ENCODE measurements around the gene NEK10. TPM values are rescaled to one million over a fixed set of nuclear protein-coding genes. Genes with fewer than 3 reads are reported as not detected.

The NEK10 gene
- total and polyA plus RNA-seq, 9 of the 15 experiments (the other 6 are each of a cell fraction or from before 2014, with no cell fraction given), result 0.07 TPM; not detected in 8

DNA sequence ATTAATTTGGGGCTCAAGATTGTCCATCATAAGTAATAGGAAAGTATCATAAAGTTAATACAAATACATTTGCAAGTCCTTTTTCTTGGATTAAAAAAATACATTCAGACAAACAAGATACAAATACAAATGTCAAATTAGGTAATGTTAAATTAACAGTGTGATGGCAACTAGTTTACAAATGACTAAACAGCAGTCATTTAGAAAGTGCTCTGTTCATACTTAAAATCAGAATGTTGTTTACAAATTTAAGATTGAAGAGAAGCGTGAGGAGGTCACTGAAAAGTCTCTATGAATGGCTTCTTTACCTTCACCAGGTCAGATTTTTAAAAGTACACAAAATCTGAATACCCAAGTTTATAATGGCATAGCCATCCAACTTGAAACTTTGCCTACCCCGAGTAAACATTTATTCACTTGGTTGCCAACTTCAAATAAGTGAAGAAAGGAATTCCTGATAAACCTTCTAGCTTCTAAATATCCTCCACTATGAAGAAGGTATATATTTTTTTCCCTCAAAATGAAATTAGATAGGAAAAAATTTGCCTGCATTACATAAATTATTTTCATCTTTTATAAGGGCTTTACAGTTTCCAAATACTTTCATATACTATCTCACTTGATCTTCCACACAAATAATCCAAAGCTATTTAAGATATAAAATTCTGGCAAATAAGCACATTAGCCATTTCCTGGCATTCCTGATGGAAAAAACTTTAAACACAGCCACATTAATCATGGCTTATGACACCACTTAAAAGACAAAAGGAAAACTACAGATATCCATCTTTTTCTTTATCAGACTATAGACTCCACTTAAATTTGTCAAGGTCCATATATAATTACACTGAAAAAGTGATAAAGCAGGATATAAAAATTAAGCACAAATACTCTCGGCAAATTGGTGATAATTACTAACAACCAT lies 11.5 kb upstream of the NEK10 start (continued):
- TF ChIP-seq, protein P1, sequence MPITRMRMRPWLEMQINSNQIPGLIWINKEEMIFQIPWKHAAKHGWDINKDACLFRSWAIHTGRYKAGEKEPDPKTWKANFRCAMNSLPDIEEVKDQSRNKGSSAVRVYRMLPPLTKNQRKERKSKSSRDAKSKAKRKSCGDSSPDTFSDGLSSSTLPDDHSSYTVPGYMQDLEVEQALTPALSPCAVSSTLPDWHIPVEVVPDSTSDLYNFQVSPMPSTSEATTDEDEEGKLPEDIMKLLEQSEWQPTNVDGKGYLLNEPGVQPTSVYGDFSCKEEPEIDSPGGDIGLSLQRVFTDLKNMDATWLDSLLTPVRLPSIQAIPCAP (CRISPR knock-in tag; IDR thresholded peaks at IDR 0.05; ENCODE audit: borderline replicate concordance), result no peak
- TF ChIP-seq SOX6 (IDR thresholded peaks at IDR 0.05) (no peak), SIN3A (IDR thresholded peaks at IDR 0.05; ENCODE audit: borderline replicate concordance in 2 of 2, control insufficient read depth in 1 of 2, low read depth in 2 of 2, low read length in 2 of 2) (no peak), IRF2 (CRISPR knock-in tag; IDR thresholded peaks at IDR 0.05) (no peak)
- TF ChIP-seq, protein P2, sequence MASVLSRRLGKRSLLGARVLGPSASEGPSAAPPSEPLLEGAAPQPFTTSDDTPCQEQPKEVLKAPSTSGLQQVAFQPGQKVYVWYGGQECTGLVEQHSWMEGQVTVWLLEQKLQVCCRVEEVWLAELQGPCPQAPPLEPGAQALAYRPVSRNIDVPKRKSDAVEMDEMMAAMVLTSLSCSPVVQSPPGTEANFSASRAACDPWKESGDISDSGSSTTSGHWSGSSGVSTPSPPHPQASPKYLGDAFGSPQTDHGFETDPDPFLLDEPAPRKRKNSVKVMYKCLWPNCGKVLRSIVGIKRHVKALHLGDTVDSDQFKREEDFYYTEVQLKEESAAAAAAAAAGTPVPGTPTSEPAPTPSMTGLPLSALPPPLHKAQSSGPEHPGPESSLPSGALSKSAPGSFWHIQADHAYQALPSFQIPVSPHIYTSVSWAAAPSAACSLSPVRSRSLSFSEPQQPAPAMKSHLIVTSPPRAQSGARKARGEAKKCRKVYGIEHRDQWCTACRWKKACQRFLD (CRISPR knock-in tag; IDR thresholded peaks at IDR 0.05), result no peak
- TF ChIP-seq, protein P3, sequence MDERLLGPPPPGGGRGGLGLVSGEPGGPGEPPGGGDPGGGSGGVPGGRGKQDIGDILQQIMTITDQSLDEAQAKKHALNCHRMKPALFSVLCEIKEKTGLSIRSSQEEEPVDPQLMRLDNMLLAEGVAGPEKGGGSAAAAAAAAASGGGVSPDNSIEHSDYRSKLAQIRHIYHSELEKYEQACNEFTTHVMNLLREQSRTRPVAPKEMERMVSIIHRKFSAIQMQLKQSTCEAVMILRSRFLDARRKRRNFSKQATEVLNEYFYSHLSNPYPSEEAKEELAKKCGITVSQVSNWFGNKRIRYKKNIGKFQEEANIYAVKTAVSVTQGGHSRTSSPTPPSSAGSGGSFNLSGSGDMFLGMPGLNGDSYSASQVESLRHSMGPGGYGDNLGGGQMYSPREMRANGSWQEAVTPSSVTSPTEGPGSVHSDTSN (CRISPR knock-in tag; IDR thresholded peaks at IDR 0.05; ENCODE audit: low read depth), result no peak
- TF ChIP-seq, protein P3 (tag; conservative IDR thresholded peaks at IDR 0.05; ENCODE audit: low read depth), result no peak
